ENCODE data around the gene XPA.

The XPA gene

DNA sequence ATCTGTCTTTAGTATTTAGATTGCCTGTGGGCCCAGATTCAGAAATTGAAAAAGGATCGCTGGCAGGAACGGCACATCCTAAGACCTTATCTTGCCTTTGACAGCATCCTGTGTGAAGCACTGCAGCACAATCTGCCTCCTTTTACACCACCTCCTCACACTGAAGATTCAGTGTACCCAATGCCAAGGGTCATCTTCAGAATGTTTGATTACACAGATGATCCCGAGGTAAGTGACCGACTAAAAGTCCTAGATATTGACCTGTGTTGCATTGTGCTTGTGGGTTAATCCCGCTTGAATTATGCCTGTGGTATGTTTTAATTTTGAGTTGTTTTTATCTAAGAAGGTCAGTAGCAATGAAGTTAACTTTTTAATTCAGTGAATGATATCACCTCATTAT is 49.1 kb downstream of the XPA start:
- DNase-seq = no peak

DNA sequence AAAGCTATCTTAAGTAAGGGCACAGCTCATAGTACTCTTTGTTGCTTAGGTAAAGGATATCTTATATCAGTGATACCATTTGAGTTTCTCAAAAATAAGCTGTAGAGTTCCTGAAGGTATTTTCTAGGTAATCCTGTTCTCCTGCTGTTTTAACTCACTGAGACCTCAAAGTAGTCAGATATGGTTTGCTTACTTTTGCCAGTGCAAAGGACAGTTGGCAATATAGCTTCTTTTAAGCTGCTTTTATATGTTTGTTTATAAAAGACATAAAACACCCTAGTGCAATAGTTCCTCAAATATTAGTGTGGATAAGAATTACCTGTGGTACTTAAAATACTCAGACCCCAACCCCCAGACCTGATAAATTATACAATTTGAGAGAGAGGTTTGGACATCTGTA is 51.4 kb downstream of the XPA start:
- no peak for DNase-seq

DNA sequence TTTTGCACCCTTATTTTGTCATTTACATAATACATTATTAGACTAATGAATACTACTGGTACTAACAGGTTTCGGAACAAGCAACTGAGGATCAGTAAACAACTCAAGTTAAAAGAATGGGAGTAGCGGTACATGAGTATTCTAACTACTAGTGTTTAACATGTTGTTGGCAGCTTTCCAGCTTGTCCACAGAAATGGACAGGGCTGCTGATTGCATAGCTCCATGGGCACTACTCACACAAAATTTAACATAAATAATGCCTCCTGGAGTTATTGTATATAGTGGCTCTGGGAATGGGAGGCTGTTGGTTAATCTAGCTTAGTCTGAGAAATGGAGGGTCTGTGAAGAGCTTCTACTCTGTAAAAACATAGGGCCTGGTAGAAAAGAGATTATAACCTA is 56.8 kb downstream of the XPA start:
- DNase-seq = no peak

DNA sequence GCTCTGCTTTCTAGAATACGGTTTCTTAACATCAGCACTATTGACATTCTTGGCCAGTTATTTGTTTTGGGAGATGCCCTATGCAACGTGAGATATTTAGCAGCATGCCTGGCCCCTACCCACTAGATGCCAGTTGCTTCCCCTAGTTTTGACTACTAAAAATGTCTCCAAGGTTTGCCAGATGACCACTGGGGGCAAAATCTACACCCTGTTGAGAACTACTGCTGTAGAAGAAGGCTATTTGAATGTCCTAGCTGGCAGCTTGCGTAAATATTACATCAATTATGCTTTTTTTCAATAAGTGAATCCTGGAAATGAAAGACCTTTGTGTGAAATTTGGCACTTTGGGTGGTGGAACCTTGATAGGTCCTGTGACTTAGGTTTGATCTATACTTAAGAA is 58.5 kb downstream of the XPA start:
- no peak for DNase-seq

DNA sequence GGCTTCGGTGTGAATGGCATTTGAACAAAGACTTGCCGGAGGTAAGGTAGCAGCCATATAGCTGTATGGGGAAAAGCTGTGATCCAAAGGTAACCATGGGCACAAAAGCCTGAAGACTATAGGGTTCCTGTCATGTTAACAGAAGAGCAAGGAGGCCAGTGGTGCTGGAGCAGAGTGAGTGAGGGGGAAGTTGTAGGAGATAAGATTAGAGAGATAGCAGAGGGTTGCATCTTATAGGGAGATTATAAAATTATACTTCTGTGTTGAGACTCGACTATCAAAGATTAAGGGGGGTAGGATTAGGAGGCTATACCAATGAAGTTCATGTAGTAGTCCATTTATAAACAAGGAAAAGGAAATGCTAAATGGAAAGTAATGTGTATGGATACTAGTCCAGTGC is 60.2 kb downstream of the XPA start:
- no peak for DNase-seq

DNA sequence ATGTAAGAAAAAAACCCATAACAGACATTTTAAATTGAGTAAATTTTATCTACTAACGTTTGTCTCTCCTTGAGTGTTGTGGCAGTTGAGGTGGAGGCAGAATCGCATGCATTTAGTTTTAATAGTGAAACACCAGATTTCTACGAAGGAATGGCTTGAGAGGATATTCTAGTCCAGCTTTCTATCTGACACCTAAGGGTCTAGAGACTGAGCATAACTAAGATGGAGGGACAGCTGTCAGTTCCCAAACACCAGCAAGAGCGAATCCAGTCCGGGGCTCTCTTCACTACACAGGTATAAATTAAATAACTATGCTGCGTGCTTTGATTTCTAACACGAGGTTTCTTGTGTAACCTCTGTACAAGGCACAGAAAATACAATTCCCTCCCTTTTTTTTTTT is 62.1 kb downstream of the XPA start:
- DNase-seq = no peak

DNA sequence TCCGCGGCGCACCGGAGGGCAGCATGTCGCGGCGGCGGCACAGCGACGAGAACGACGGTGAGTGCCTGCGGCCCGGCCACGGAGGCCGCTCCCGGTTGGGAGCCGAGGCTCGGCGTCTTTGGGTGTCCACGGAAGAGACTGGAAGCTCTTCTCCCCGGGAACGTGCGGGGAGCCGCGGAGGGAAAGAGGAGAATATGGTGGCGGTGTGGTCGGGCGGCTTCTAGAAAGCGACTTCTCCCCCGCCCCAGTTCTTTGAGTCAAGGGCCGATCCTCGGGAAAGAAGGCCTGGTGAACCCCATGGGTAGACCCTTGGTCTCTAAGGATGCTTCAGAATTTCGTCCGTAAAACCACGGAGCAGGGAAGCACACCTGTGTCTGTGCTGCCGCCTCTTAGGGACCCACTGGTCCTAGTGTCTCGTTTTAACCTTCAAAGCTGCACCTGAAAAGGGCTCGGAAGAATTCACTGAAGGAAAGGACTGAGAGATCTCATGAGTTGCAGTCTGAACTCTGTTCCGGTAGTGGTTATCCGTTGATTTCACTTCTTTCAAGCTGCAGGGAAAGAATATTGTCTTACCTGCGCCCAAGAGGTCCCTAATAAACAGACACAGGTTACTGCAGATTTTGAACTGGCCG is 63.2 kb downstream of the XPA start:
- no peak for DNase-seq

DNA sequence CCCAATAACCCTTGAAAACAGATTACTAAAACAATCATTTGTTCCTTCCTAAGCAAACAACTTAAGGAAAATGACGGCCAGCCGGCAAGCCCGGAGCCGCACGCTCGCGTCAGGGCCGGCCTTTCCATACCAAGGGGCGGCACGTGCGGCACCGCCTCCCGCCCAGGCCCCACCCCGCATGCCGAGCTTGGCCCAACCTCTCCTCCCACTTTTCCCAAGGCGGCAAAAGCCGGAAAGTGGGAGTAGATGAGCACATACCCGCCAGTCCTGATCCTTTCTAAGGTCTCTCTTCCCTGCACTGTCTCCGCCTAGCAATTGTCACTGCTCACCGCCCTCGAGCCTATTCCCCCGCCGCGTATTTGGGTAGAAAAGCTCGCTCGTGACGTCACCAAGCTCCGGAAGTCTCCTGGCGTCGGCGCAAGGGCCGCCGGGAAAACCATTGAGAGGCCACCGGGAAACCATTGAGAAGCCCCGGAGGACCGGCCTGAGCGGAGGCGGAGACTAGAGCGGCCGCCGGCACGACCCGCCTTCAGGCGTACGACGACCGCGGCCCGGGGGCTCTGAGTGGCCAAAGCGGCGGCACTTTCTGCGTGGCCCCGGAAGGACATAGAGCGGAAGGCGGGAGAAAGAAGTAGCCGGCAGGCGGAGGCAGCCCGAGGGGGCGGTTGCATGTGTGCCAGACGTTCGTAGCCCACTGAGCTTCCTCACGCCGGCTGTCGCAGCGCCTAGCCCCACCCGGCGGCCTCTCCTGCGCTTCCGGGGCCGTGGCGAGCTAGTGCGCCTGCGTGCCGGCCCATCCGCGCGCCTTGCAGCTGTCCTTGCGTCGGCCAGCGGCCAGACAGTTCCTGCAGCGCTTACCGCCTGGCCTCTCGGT is 63.9 kb downstream of the XPA start, which contains the start of the genes NCBP1 and TSTD2:
Gene NCBP1 (plus strand): TSS at position 837 of the 874 bp plus-strand sequence. CDS start 61 bp downstream, outside the sequence.
Gene TSTD2 (minus strand): TSS at position 384 of the 874 bp plus-strand sequence. CDS start 5,806 bp downstream, outside the sequence.
- DNase-seq = peak; percentile 69

DNA sequence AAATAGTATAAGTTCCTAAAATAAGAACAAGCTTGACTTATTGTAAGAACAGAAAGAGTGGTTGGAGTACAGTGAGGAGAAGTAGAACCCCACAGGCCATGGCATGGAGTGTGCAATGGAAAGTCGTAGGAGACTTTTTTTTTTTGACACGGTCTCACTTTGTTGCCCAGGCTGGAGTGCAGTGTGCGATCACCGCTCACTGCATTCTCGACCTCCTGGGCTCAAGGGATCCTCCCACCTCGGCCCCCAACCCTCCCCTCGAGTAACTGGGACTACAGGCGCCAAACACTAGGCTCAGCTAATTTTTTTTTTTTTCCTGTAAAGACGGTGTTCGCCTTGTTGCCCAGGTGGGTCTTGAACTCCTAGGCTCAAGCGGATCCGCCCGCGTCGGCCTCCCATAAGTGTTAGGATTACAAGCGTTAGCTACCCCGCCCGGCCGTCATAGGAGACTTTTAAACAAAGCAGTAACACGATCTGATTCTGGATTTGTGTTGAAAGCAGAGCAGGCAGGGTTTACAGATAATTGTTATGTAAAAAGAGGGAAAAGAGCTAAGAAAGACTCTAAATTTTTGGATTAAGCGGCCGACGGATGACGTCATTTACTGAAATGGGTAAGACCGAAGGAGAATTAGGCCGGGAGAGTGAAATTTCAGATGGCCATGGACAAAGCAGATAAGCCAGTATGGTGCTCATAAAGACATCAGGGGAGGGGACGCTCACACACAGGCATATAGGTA is 64.7 kb downstream of the XPA start:
- no peak for DNase-seq

DNA sequence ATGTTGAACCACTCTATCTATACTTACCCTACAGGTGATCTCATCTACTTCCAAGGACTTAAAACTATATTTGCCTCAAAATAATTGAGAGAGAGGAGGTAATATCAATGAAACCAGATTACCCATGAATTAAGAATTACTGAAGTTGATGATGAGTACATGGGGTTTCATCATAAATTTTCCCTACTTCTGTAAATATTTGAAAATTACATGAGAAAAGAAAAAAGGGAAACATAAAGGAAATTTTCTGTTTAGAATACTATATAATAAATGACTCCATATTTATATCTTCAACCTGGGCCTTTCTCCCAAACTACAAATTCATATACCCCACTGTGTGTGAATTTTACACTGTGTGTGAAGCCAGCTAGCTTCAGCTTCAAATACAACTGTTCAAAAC is 66.5 kb downstream of the XPA start:
- no peak for DNase-seq

DNA sequence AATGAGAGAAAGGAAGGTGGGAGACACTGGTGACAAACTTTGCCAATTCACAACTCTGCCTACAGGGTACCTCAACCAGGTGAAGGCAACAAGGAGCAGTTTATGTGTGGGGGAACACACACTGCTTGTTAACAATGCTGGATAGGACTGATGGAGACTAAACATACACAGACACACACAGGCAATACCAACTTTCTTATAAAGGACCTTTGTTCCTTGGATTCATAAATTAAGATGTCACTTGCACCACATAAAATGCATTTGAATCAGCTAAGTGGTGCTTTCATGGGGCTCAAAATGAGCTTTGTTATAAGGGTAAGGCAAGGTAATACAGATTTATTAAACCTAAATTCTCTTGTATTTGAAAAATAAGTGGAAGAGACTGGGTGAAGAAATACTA is 68.0 kb downstream of the XPA start:
- no peak for DNase-seq

DNA sequence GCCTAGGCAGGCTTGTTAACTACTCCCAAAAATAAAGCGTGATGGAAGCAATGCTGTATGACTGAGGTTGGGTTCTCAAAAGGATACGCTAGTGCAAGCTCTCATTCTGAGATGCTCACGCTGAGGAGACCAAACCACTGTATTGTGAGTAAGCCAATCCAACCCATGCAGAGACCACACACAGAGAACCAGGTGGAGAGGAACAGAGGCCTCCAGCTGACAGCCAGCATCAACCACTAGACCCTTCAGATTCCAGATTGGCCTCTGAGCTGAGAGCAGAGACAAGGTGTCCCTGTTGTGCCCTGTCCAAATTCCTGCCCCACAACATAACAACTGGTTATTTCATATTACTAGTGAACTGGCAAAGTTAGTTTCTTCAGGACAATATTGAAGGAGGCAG is 68.5 kb downstream of the XPA start:
- DNase-seq = no peak

DNA sequence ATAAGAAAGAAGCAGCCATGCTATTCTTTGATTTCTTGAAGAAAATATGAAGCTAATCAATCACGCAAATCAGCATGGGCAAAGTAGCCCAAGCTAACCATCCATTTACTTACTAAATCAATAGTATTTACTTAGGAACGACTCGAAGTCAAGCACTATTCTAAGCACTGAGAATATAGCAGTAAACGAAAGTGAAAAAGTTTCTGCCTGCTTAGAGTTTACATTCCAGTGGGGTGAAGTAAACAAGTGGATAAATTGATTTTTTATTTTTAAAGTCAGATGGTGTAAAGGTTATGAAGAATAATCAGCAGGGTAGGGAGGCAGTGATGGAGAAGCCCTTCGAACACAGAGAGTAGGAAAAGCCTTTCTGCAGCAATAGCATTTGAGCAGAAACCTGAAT is 69.5 kb downstream of the XPA start:
- DNase-seq = no peak

DNA sequence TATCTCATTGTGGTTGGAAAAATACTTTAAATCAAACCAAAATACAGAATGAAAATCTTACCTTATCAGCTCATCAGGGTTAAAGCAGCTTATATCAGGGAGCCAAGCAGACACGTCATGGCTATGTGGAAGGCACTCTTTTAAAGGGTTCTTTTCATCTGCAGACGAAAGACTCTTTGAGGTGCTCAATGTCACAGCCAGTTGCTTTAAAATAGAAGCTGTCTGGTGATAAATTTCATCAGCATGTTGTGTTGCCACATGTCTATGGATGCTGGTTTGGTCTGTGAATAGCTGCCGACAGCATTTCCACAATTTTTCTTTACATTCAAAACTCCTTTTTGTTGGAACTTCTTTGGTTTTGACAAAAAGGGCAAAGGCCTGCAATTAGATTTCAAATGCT is 71.5 kb downstream of the XPA start:
- no peak for DNase-seq

All from 8988T (cell line).